Urinary bladder (tissue), 4 donors: ENCODE results near the gene PROB1. TPM values are rescaled to one million over a fixed set of nuclear protein-coding genes. Genes with fewer than 3 reads are reported as not detected.
"Not testable (repeated sequence)": the region's sequence is repeated elsewhere in the genome, so short reads cannot be mapped to it uniquely, and the experiment has no call there.

Experiments used
- DNase-seq: peaks from one replicate; pipeline ENCODE4 v3.0.0-alpha.2; 2015; ENCODE audit errors: extremely low spot score
- H3K27ac ChIP-seq: one replicate; pipeline ENCODE4 v1.5.1; 2013; ENCODE audit warnings: low read depth, mild to moderate bottlenecking, moderate library complexity
- H3K36me3 ChIP-seq: one replicate; pipeline ENCODE4 v1.6.1; 2013; ENCODE audit warnings: mild to moderate bottlenecking, moderate library complexity; ENCODE audit not compliant: insufficient read depth
- H3K4me1 ChIP-seq: one replicate; pipeline ENCODE4 v1.6.1; 2013; ENCODE audit warnings: mild to moderate bottlenecking, moderate library complexity; ENCODE audit not compliant: insufficient read depth
- H3K4me3 ChIP-seq: one replicate; pipeline ENCODE4 v1.5.1; 2013; ENCODE audit warnings: low read depth, low read length
- WGBS: extraction: QIAGEN DNeasy Blood & Tissue Kit; methylation state at CpG from one replicate; pipeline ENCODE4 v1.1.7; 2013; 5-methylcytosine and 5-hydroxymethylcytosine counted together
- polyA plus RNA-seq: library from polyadenylated mRNA; stranded (reverse); fragments of 200-250 nt; gene quantifications from one replicate; pipeline ENCODE4 v1.2.3, GENCODE V29; 2013
- total RNA-seq: library from RNA; depleted of rRNA; stranded (reverse); fragments of >200 nt; gene quantifications from one replicate; pipeline ENCODE4 v1.2.3, GENCODE V29; 2014
- donor health status: healthy with polysubstance abuse.
- donor health status: healthy.

Gene PROB1
- total and polyA plus RNA-seq, 2 donors = 1.4 to 3.1 TPM

GRCh38 chr5:139392678-139393496, 2.0 kb downstream of the PROB1 start:
- no peak for DNase-seq
- Histone ChIP-seq H3K4me1 (peaks cover 3% of the 10 kb centered on the region), H3K4me3 (peak overlapping the region; percentile 59), H3K27ac (no peak overlapping the region), H3K36me3 (no peaks in the 10 kb centered on the region)
- WGBS = 8% methylated on average over 77 of the region's 77 CpGs

- Histone ChIP-seq H3K4me1 (peaks cover 3% of the 10 kb centered on the region), H3K27ac (no peak overlapping the region), H3K36me3 (no peaks in the 10 kb centered on the region), H3K4me3 (peak overlapping the region; percentile 13)
- 17% methylated on average over 36 of the region's 36 CpGs for WGBS
- no peak for DNase-seq
These were observed 2.6 kb downstream of the PROB1 start for GRCh38 chr5:139392324-139392677.

GRCh38 chr5:139391570-139392323, 3.2 kb downstream of the PROB1 start:
- H3K4me1 ChIP-seq = peaks cover 3% of the 10 kb centered on the region
- H3K4me3 ChIP-seq = peak overlapping the region; percentile 13
- H3K36me3 ChIP-seq = no peaks in the 10 kb centered on the region
- peak overlapping the region; percentile 23 for H3K27ac ChIP-seq
- 55% methylated on average over 33 of the region's 33 CpGs for WGBS
- DNase-seq = no peak

GRCh38 chr5:139390639-139391569, 4.0 kb downstream of the PROB1 start:
- peaks cover 3% of the 10 kb centered on the region for H3K4me1 ChIP-seq
- no peaks in the 10 kb centered on the region for H3K36me3 ChIP-seq
- no peak for DNase-seq
- H3K4me3 ChIP-seq = no peak overlapping the region
- 82% methylated on average over 10 of the region's 10 CpGs for WGBS
- H3K27ac ChIP-seq = peak overlapping the region; percentile 23

- Histone ChIP-seq H3K27ac (no peak within 1 kb of the TSS), H3K4me3 (no peak within 1 kb of the TSS), H3K4me1 (peaks cover 3% of the 10 kb centered on the region)
These were observed 4.9 kb downstream of the PROB1 start, which contains the start of gene MZB1 for GRCh38 chr5:139389701-139390638. Gene MZB1, minus strand, starts transcription at chr5:139389913. Its CDS starts 57 bp downstream, at chr5:139389856.

GRCh38 chr5:139388198-139388821, 6.6 kb downstream of the PROB1 start:
- H3K36me3 ChIP-seq = no peaks in the 10 kb centered on the region
- no peak overlapping the region for H3K4me3 ChIP-seq
- no peak for DNase-seq
- WGBS = 40% methylated on average over 8 of the region's 8 CpGs
- H3K27ac ChIP-seq = no peak overlapping the region
- H3K4me1 ChIP-seq = peaks cover 3% of the 10 kb centered on the region

More at GRCh38 chr5:139389701-139390638, 4.9 kb downstream of the PROB1 start, which contains the start of gene MZB1:
- H3K36me3 ChIP-seq = no peaks in the 10 kb centered on the region
- 84% methylated on average over 11 of the region's 11 CpGs for WGBS
- DNase-seq = no peak

- Histone ChIP-seq H3K27ac (no peak overlapping the region), H3K36me3 (no peaks in the 10 kb centered on the region), H3K4me3 (no peak overlapping the region), H3K4me1 (peaks cover 3% of the 10 kb centered on the region)
- no peak for DNase-seq
- WGBS = 78% methylated on average over 10 of the region's 10 CpGs
These were observed 7.2 kb downstream of the PROB1 start for GRCh38 chr5:139387611-139388197.

GRCh38 chr5:139386956-139387355, 7.9 kb downstream of the PROB1 start:
- not testable (repeated sequence) for H3K36me3 ChIP-seq, H3K4me3 ChIP-seq, H3K27ac ChIP-seq, DNase-seq, H3K4me1 ChIP-seq
- WGBS = 98% methylated on average over 10 of the region's 10 CpGs

GRCh38 chr5:139386050-139386438, 8.9 kb downstream of the PROB1 start:
- H3K4me1 ChIP-seq = no peaks in the 10 kb centered on the region
- no peaks in the 10 kb centered on the region for H3K36me3 ChIP-seq
- H3K27ac ChIP-seq = no peak overlapping the region
- no peak for DNase-seq
- no peak overlapping the region for H3K4me3 ChIP-seq
- 85% methylated on average over 5 of the region's 5 CpGs for WGBS

GRCh38 chr5:139385061-139386049, 9.5 kb downstream of the PROB1 start:
- DNase-seq = no peak
- WGBS = 37% methylated on average over 8 of the region's 8 CpGs
- H3K4me3 ChIP-seq = peak overlapping the region; percentile 28
- no peaks in the 10 kb centered on the region for H3K4me1 ChIP-seq
- peak overlapping the region; percentile 81 for H3K27ac ChIP-seq
- H3K36me3 ChIP-seq = no peaks in the 10 kb centered on the region

- Histone ChIP-seq H3K4me3 (peak overlapping the region; percentile 28), H3K4me1 (no peaks in the 10 kb centered on the region), H3K27ac (peak overlapping the region; percentile 81), H3K36me3 (no peaks in the 10 kb centered on the region)
- DNase-seq = no peak
- 74% methylated on average over 9 of the region's 9 CpGs for WGBS
These were observed 10.3 kb downstream of the PROB1 start for GRCh38 chr5:139384591-139385051.
